SKM-1 (cell line): ENCODE measurements around the gene PCGF1.
A peak's percentile ranks its signal among the peaks of the same experiment; 100 is the strongest.
"Not testable (repeated sequence)": the region's sequence is repeated elsewhere in the genome, so short reads cannot be mapped to it uniquely, and the experiment has no call there.

Source experiments
- DNase-seq: peaks from one replicate; lab custom pipeline; 2025; ENCODE audit not compliant: unreplicated experiment; lab: John Stamatoyannopoulos, UW

Gene PCGF1

DNA sequence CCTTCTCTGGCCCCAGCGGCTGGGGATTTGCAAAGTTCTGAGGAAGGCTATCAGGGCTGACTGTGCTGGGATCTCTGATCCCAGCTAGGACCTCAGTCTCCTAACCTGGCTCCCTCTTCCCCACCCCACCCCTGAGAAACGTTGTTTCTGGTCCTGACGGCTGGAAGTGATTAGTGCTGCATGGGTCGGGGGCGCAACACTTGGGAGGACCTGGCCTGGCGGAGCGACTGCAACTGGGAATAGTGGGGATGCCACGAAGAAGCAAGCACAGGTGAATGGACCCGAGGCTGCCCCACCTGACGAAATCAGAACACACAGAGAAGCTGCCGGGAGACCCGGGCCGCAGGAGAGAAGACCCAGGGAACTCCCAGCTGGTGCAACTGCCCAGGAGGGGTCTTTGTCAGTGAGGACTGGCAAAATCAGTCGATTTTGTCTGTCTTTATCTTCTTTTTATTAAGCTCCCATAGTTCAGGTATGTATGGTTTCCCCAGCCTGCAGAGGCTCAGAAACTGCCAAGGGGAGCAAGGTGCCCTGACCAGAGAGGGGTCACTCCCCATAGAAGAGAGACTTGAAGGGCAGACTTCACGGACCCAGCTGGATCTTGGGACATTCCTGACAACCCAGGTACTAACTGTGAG lies 7.4 kb downstream of the PCGF1 start:
- no peak for DNase-seq

DNA sequence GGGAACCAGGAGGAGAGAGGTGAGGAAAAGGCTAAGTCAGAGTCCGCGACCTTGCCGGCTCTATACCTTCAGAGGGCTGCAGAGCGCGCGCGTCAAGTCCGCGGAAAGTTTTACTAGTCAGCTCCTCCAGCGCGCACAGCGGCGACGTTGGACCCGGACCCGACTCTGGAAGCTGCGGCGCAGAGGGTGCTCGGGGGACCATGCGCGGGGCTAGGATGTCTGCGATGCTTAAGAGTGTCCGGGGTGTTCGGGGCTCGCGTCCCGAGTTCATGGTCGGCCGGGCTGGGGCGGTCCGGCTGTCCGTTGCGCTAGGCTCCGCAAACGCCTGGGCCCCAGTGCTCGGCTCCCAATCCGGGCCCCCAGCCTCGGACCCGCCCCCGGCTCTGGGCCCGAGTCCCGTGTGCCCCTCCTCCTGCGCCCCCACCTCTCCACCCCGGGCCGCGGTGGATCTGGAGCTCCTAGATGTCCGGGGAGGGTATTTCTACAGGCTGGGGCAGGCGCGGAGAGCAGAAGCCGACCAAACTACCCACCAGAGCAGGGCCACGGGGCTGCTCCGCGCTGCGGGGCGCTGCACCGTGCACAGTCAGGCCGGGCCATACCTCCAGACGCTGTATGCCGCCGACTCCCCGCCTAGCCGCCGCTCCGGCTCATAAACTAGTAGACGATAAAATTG lies 8.1 kb downstream of the PCGF1 start, which contains the start of gene LBX2:
Gene LBX2, minus strand, starts transcription at position 337 of the 673 bp plus-strand sequence. Its CDS starts 66 bp downstream, at position 271.
- no peak for DNase-seq

DNA sequence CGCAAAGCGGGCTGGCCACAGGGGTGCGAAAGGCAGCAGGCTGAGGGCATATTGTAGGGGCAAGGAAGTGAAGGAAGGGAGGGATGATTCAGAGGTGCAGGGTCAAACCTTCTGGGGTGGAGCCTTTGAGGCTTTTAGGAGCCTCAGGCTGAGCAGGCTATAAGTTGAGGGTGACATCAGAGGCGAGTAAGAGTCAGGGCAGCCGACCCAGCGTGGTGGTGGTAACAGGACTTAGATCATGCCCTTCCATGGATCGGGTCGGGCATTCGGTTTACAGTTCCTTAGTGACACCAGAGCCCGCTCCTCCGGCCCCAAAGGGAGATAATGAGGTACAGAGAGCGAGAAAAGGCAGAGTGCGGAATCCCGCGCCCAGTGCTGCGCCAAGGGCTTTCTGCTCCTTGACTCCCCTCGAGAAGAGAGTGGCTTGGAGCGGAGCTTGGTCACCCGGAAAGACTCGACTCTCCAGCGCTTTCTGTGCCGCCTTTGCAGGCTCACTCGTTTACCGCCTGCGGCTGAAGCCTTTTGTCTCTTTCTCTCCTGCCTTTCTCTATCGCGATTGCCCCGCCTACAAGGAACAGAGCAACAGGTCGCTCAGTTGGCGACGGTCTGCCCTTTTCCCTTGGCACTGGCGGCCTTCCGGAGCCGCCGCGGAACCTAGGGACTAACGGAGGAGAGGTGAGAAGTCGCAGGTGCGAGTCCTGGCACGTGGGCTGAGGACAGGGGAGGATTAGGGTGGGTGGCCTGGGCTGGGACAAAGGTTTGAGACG lies 8.8 kb downstream of the PCGF1 start:
- DNase-seq: no peak

DNA sequence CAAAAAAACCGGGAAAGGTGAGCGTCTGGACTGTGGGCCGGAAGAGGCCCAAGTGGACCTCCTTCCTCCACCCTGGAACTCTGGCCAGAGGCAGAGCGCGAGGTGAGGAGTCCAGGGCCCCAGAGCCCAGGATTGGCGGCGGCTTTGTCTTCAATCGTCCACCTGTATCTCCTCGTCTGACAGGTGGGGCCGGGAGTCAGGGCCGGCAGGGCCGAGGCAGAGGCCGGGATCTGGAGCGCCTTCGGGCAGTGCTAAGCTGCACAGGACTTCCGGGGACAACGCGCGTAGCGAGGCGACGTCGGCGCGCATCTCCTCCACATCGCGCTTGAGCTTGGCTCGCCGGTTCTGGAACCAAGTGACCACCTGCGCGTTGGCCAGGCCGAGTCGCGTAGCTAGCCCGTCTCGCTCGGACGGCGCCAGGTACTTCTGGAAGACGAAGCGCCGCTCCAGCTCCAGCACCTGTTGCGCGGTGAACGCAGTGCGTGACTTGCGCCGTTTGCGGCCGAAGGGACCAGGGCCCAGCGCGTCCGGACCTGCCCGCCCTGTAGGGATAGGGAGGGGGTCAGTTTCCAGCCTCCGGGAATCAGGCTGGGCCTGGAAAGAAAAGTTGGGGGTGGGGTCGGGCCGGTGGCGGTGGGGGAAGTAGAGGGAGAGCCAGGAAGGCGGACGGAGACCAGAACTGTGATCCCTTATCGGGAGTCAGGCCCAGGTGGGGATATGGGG lies 9.6 kb downstream of the PCGF1 start:
- no peak for DNase-seq

DNA sequence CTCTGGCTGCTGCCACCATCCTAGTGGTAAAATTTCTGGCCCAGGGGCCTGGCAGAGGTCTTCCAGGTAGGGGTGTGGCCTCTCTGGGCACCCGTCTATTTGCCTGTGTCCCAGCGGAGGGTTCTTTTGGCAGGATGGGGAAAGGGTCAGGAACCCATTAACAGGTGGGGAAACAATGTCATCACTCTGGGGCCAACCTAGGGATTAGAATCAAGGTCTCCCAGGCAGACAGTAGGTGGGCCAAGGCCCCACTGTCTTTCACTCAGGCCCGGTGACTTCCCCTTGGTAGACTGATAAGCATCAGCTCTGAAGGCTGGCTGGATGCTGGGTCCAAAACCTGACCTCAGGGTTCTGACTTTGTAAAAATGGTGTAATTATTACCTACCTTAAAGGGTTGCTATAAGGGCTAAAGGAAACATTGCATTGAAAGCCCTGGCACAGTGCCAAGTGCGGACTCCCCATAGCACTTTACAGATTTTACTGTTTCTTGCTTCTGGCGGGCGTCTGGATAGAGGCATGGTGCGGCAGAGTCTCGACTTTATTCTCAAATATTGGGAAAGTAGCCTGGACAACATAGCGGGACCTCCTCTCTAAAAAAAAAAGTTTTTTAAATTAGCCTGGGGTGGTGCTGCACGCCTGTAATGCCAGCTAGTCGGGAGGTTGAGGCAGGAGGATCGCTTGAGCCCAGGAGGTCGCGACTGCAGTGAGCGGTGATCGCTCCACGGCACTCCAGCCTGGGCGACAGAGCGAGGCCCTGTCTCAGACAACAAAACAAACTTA lies 10.3 kb downstream of the PCGF1 start:
- DNase-seq: no peak

DNA sequence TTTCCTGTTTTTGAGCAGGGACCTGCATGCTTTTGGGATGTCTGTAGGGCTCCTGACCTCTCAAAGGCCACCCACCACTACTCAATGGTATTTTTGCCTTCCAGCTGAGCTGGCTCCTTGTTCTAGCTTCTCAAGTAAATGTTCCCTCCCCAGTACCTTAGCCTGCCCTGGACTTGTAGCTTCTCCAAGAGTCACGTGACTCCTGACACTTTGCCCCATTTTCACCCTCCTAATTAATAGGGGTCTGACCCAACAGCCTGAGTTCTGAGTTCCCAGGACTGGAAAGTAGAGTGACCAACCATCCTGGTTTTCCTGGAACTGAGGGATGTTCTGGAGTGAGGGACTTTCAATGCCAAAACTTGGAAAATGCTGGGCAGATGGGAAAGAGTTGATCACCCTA lies 12.1 kb downstream of the PCGF1 start:
- no peak for DNase-seq

DNA sequence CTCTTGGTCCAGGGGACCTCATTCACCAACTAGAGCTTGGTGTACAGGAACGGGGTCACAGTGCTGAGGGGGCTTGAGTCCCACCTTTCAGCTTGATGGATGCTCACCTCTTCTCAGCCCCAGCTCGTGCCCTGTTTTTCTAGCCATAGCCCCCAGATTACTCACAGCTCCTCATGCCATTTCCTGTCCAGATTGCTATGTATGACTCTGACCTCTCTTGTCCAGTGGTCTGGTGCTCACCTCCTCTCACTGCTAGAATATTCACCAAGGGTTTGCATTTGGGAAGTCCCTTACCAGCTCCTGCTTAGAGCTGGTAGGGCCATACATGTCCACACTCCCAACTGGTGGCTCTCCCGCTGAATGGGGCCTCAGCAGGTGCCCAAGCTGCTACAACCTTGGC lies 13.9 kb downstream of the PCGF1 start:
- DNase-seq: no peak

DNA sequence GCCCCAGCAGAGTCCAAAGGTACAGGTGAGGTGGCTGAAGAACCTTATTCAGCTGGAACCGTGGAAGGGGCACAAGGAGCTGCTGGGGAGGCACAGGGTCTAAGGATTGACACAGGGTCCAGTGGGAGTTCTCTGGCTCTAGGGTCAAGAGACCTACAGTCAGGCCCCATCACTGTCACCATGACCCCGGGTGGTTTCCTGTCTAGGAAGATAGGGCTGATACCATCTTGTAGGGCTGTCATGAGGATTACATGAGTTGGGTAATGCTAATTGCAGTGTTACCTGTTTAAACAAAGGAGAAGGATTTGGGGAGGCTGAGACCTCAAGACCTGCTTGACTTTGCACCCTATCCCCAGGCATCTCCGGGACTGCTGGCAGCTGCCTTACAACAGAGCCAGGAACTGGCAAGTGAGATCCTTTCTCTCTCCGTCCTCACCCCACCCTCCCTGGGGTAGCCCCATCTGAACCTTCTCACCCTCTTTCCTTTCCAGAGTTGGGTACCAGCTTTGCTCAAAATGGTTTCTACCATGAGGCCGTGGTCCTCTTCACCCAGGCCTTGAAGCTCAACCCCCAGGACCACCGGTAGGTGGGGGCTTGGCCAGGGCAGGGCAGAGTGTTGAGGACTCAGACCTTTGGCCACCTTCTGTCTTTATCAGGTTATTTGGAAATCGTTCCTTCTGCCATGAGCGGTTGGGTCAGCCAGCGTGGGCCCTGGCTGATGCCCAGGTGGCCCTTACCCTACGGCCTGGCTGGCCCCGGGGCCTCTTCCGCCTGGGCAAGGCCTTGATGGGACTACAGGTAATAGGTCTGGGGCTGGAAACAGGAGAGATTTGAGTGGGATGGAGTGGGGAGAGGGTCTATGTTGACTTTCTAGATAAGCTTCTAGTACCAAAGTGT lies 15.6 kb downstream of the PCGF1 start:
- no peak for DNase-seq

DNA sequence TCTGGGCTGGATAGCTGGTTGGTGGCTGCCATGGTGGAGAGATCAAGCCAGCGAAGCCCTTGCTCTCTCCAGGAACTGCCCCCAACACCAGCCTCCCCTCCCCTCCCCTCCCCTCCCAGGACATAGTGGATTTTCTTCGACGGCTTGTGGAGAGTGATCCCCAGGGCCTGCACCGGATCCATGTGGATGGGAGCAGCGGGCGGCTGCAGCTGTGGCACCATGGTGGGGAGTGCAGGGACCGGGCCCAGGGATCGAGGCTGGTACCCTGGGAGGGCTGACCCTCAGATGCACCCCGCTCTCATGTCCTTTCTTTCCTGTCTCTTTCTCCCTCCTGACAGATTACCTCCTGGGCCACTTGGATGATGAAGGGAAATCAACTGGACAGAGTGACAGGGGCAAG lies 17.6 kb downstream of the PCGF1 start:
- DNase-seq: no peak

DNA sequence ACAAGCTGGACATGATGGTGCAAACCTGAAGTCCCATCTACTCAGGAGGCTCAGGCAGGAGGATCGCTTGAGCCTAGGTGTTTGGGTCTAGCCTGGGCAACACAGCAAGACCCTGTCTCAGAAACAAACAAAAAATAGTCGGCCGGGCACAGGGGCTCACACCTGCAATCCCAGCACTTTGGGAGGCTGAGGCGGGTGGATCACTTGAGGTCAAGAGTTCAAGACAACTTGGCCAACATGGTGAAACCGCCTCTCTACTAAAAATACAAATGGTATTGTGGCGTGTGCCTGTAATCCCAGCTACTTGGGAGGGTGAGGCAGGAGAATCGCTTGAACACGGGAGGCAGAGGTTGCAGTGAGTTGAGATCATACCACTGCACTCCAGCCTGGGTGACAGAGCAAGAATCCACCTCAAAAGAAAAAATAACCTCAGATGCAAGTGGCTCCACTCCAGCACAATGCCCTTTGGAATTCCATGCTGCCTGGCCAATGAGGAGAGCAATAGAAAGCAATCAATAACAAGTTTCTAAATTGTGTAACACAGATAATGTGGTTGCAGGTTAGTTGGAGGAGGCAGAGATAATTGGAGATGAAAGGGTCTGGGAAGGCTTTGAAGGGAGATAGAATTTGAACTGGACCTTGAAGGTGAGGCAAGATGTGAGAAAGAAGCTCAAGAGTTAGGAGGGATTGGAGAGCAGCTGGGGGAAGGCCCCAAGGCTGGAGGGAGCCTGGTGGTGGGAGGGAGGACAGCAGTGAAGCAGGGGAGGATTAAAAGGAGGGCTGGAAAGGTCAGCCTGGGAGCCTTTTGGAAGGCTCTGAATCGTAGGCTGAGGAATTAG lies 18.6 kb downstream of the PCGF1 start:
- DNase-seq: no peak

DNA sequence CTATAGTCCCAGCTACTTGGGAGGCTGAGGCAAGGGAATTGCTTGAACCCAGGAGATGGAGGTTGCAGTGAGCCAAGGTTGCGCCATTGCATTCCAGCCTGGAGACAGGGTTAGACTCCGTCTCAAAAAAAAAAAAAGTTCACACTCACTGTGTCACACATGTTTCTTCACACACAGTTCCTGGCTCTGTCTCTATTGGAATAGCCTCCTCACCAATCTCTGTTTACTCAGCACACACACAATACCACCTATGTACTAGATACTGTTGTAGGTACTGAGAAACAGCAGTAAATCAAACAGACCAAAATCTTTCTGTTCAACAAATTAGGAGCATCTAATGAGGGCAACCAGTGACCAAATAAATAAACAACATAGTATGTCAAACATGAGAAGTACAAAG lies 21.4 kb downstream of the PCGF1 start:
- no peak for DNase-seq

DNA sequence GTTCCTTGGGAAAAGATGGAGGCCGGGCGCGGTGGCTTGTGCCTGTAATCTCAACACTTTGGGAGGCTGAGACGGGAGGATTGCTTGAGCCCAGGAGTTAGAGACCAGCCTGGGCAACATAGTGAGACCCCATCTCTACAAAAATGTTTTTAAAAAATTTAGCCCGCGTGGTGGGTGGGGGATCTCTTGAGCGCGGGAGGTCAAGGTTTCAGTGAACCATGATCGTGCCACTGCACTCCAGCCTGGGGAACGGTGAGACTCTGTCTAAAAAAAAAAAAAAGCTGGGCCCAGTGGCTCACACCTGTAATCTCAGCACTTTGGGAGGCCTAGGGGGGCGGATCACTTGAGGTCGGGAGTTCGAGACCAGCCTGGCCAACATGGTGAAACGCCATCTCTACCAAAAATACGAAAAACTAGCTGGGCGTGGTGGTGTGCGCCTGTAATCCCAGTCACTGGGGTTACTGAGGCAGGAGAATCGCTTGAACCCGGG lies 23.8 kb downstream of the PCGF1 start:
- DNase-seq: not testable (repeated sequence)

DNA sequence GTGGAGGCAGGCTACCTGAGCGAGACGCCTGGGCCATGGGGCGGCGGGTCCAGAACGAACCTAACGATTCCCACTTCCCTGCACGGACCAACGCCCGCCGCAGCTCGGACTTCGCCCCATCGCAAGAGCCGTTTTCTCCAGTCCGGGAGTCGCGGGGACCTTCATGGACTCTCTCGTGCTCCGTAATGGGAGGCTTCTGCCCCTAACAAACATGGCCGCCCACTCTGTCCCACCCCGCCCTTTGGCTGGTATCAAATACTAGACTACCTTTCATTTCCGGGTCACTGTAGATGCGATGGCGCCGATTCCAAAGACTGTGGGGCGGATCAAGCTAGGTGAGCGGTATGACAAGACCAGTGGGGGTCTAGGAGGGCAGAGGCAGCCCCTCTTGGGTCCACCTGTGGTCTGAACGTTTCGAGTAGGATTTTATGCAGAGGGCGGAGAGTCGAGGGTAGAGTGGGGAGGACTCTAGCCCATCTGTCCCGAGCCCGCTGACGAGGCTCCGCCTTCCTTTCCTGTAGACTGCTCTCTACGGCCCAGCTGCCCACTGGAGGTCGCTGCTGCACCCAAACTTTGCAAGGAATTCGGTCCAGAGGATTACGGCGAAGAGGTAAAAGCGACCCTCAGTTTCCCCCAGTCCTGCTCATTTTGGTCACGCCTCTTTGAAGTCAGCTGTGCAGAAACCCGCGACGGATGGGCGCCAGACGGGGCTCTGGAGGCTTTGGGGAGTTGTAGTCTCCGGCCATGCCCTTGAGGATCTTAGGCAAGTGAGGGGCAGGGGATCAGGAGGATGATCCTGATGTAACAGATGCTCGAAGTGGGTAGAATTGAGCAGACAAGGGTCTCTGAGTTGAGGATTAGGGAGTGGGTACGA lies 24.5 kb downstream of the PCGF1 start, which contains the start of the genes CCDC142 and TTC31:
Gene CCDC142, minus strand, starts transcription at position 198 of the 874 bp plus-strand sequence. Its CDS starts 161 bp downstream, at position 37.
Gene TTC31, plus strand, starts transcription at position 281 of the 874 bp plus-strand sequence. Its CDS starts 15 bp downstream, at position 296.
- DNase-seq: peak; percentile 93

DNA sequence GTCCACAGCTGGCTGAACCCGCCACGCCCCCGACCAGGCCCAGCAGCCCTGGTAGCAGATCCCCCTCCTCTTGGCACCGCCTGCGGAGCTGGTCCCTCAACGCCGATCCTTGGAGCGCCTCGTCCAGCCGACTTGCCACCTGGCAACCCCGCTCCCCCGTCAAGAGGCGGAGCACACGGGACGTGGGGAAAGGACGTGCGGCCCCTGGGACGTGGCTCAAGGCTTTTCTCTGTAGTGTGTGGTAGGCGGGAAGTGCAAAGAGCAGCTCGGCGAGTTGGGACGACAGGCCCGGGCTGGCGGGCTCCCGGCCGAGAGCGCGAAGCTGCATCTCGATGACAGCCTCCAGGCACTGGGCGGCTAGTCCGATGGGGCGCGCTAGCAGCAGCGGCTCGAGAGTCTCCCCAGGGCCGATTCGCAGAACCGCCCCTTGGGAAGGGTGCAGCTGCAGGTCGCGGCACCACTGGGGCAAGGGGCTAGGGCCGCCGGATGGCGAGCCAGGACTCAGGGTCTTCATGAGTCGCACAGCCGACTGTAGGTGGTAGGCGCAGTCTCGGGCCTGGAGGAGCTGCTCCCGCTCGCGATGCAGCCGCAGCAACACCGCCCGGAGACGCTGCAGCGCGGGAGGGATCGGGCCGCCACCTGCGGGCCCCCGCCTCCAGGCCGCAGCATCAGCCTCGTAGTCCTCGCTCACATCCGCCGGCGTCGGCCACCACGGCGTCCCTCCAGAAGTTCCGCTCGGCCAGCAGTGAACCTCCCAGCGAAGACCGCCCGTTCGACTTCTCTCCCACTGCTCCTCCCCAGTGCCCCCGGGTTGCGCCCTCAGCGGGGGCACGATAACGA lies 25.3 kb downstream of the PCGF1 start:
- no peak for DNase-seq

DNA sequence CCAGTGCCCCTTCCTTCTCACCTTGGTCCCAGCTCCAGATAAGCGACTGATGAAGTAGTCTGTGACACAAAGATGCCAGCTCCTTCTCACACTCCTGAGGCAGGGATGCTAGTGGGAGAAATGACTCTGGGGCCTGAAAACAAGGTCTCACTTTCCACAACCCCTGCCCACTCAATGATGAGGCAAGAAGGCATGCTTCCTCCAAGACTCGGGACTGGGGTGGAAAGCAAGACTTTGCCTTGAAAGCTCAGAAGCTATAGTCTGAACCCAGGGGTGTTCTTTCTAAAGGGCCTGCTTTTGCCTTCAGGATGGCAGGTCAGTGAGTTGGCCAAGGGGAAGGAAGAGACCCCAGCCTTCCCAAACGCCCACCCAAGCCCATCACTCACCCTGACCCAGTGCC lies 26.1 kb downstream of the PCGF1 start:
- no peak for DNase-seq

DNA sequence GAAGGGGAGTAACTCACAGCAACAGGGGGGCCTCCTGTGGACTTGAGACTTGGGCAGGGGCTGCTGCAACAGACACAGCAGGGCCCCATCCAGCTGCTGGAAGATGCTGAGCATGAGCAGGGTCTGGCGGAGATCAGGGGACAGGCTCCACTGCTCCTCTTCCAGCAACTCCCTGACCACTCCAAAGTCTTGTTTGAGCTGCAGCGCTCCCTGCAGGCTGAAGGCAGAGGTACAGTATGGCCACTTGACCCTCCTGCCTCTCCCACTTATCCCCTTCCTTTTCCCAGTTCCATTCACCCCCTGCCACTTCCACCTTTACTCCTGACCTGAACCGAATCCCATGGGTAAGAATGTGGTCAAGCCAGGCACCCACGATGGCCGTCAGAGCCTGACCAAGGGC lies 32.6 kb downstream of the PCGF1 start:
- DNase-seq: no peak
